ENCODE results near the gene STUM. TPM values are rescaled to one million over a fixed set of nuclear protein-coding genes. Genes with fewer than 3 reads are reported as not detected.

STUM gene
- polyA plus RNA-seq, 2 of the 4 experiments (the other 2 are of a cell fraction) = not detected

DNA sequence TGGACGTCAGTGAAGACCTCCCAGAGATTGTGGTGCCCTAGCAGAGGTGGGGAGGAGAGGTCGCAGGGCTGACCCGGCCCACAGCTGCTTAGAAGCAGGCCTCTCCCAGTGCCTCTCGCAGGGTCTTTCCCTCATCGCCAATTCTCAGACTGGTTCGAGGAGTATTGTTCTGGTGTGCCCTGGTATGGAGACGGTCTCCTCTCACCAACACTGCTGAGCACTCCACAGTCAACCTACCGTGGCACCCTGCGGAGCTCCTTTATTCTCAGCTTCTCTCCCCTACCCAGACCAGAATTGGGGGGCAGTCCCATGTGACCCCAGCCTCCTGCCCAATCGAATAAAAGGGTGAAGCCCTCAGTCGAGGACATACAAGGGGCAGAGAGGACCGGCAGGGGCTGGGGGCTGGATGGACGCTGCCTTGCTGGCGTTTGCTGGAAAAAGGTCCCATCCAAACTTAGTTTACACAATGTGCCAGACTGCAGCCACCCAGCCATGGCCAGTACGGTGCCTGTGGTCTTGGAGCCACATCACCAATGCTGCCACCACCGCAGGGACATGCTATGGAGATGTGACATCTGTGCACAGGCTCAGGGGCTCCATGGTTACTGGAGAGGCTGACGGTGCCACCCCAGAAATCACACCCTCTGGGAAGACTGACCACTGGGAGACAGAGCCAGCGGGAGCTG lies 80.8 kb downstream of the STUM start:
- no peak overlapping the region for H3K4me3 ChIP-seq
- H3K4me2 ChIP-seq = no peak overlapping the region
- WGBS (ENCODE audit: missing lambda C conversion rate) = 60% methylated on average over 12 of the region's 18 CpGs
- ChIA-PET CTCF (interaction anchor here (1.2 to 2.7 kb wide), 5 partner anchors 175 to 200 kb away, joined by 3 to 14 read pairs (median 4); no protein-coding TSS in a partner anchor), POLR2A (no interaction called here)
- FAIRE-seq (no peak), ATAC-seq (no peak), DNase-seq (ENCODE audit: low read depth in 1 of 2, low spot score in 1 of 2) (no peak)
- H3K9me3 ChIP-seq = no peaks in the 10 kb centered on the region
- no peak for TF ChIP-seq HOXA7 (CRISPR knock-in tag; IDR thresholded peaks at IDR 0.05)
- no peak for TF ChIP-seq MAZ (IDR thresholded peaks at IDR 0.05; ENCODE audit: borderline replicate concordance, low read depth, low read length)
- TF ChIP-seq REST (IDR thresholded peaks at IDR 0.05) = no peak
- no peak for TF ChIP-seq NR3C1 (IDR thresholded peaks at IDR 0.05)
- TF ChIP-seq BCL3 (IDR thresholded peaks at IDR 0.05) = no peak
- TF ChIP-seq RCOR1 (IDR thresholded peaks at IDR 0.05; ENCODE audit: low read depth, low read length) = no peak
- TF ChIP-seq RNF2 (IDR thresholded peaks at IDR 0.05; ENCODE audit: borderline replicate concordance, low read depth) = no peak
- TF ChIP-seq, protein P1, sequence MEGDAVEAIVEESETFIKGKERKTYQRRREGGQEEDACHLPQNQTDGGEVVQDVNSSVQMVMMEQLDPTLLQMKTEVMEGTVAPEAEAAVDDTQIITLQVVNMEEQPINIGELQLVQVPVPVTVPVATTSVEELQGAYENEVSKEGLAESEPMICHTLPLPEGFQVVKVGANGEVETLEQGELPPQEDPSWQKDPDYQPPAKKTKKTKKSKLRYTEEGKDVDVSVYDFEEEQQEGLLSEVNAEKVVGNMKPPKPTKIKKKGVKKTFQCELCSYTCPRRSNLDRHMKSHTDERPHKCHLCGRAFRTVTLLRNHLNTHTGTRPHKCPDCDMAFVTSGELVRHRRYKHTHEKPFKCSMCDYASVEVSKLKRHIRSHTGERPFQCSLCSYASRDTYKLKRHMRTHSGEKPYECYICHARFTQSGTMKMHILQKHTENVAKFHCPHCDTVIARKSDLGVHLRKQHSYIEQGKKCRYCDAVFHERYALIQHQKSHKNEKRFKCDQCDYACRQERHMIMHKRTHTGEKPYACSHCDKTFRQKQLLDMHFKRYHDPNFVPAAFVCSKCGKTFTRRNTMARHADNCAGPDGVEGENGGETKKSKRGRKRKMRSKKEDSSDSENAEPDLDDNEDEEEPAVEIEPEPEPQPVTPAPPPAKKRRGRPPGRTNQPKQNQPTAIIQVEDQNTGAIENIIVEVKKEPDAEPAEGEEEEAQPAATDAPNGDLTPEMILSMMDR (IDR thresholded peaks at IDR 0.05) = no peak
- TF ChIP-seq JUNB (IDR thresholded peaks at IDR 0.05) = no peak
- no peak for TF ChIP-seq HES2 (IDR thresholded peaks at IDR 0.05)
- TF ChIP-seq POLR2AphosphoS2 (conservative IDR thresholded peaks at IDR 0.05; ENCODE audit: low read length) = no peak
- TF ChIP-seq E2F6 (IDR thresholded peaks at IDR 0.05; ENCODE audit: borderline replicate concordance, low read depth) = no peak
- no peak for TF ChIP-seq GATA3 (IDR thresholded peaks at IDR 0.05; ENCODE audit: borderline replicate concordance)
- no peak for TF ChIP-seq ZC3H11A (IDR thresholded peaks at IDR 0.05)
- no peak for TF ChIP-seq FOSL2 (IDR thresholded peaks at IDR 0.05)
- no peak for TF ChIP-seq FOSL2 (CRISPR knock-in tag; IDR thresholded peaks at IDR 0.05)
- TF ChIP-seq NFE2L2 (conservative IDR thresholded peaks at IDR 0.05; ENCODE audit: low read length) = no peak
- no peak overlapping the region for H3K27ac ChIP-seq
- H3K4me1 ChIP-seq = no peaks in the 10 kb centered on the region

DNA sequence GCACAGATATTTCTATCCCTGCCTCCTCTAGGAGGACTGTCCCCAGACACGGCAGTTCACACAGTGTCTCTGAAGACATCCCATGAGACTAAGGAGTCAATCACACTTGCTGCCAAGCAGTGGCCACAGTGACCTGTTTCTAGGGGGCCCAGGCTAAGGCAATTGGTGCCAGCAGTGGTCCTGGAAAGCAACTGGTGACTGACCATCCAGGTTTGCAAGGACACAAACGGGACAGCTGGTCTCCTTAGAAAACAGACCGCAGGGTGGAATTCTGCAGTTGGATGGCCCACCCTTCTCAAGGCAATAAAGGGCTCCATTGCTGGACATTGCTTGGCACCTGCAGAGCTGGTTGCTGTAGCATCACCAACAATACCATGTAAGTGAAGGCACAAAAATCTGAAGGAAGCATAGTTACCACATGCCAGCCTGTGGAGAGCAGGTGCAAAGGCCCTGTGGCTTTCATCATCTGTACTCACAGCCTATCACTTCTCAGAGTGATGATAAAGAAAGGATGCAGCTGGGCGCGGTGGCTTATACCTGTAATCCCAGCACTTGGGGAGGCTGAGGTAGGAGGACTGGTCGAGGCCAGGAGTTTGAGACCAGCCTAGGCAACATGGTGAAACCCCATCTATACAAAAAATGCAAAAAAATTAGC lies 81.5 kb downstream of the STUM start:
- Histone ChIP-seq H3K27ac (no peak overlapping the region), H3K4me3 (no peak overlapping the region), H3K9me3 (no peaks in the 10 kb centered on the region), H3K4me2 (no peak overlapping the region), H3K4me1 (no peaks in the 10 kb centered on the region)
- ChIA-PET POLR2A (no interaction called here), CTCF (interaction anchor here (0.7 to 2.7 kb wide), 3 partner anchors 197 to 206 kb away, joined by 3 to 14 read pairs (median 3); no protein-coding TSS in a partner anchor)
- DNase-seq (ENCODE audit: low read depth in 1 of 2, low spot score in 1 of 2) = no peak
- WGBS (ENCODE audit: missing lambda C conversion rate) = 69% methylated on average over 4 of the region's 6 CpGs
- no peak for ATAC-seq
- no peak for FAIRE-seq
- TF ChIP-seq NFE2L2 (conservative IDR thresholded peaks at IDR 0.05; ENCODE audit: low read length) (no peak), CHD2 (IDR thresholded peaks at IDR 0.05; ENCODE audit: low read length, partially characterized antibody) (no peak), ZNF302 (CRISPR knock-in tag; IDR thresholded peaks at IDR 0.05) (no peak), FOSB (CRISPR knock-in tag; IDR thresholded peaks at IDR 0.05) (no peak), HMGXB4 (CRISPR knock-in tag; IDR thresholded peaks at IDR 0.05; ENCODE audit: borderline replicate concordance) (no peak), ZC3H11A (IDR thresholded peaks at IDR 0.05) (no peak), BCL3 (IDR thresholded peaks at IDR 0.05) (no peak)
- TF ChIP-seq, protein P1 (IDR thresholded peaks at IDR 0.05) = no peak

Data from A549 (cell line).